Measurements from ENCODE around the gene NXN.

The NXN gene

DNA sequence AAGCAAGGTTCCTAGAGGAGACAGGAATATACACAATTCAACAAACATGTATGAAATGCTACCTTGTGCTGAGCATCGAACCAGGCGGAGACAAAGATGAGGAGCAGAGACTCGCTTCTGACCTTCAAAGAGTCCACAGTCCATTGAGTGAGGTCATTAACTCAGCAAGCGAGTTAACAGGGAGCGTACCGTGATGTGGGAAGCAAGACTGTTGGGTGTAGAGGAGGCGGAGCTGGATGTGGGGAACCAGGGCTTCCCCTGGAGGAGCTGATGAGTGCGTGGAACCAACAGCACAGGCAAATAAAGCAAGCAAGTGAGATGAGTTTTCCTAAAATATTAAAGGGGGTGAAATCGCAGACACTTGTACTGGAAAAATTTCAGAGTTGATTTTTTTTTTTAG, 65.0 kb downstream of the NXN start:
- TF ChIP-seq GATA3 (IDR thresholded peaks at IDR 0.05; ENCODE audit: low read depth, low read length) (no peak), GATA2 (IDR thresholded peaks at IDR 0.05; ENCODE audit: low read depth, low read length) (no peak)

GRCh38 chr17:913207-913606, 66.4 kb downstream of the NXN start:
- TF ChIP-seq GATA2 (IDR thresholded peaks at IDR 0.05; ENCODE audit: low read depth, low read length) (no peak), GATA3 (IDR thresholded peaks at IDR 0.05; ENCODE audit: low read depth, low read length) (no peak)

DNA sequence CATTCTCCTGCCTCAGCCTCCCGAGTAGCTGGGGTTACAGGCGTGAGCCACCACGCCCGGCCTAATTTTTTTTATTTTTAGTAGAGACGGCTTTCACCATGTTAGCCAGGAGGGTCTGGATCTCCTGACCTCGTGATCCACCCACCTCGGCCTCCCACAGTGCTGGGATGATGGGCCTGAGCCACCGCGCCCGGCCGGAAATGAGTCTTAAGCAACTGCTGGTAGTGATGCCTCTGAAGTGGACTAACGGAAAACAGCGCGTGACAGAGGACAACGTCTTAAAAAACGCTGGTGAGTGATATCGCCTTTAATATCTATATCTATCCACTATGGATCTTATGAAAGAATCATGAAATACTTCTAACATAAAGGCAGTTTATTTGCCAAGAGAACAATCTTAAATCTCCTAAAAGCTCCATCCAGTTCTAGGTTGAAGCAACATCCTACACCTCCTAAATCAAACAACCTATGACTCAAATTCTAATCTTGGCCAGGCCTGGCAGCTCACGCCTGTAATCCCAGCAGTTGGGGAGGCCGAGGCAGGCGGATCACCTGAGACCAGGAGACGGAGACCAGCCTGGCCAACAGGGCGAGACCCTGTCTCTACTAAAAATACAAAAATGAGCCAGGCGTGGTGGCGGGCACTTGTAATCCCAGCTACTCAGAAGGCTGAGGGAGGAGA, 69.8 kb downstream of the NXN start:
- TF ChIP-seq GATA2 (IDR thresholded peaks at IDR 0.05; ENCODE audit: low read depth, low read length) (no peak), GATA3 (IDR thresholded peaks at IDR 0.05; ENCODE audit: low read depth, low read length) (no peak)

DNA sequence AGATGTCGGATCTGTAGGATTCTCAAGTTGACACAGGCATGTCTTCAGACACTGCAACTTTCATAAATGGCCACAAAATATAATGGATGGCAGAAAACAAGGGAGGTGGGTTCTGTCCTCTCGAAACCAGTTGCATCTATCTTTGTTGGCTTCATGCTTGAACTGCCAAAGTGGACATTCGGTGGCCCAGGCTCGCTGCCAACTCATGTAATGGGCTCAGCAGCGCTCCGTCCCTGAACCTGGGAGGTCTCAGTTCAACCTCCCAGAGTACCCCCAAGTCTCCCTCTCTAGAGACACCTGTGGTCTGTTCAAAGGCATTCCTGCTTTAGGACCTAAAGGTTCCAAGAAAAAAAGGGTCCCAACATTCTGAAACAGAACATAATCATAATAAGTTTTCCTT, 71.9 kb downstream of the NXN start:
- TF ChIP-seq GATA2 (IDR thresholded peaks at IDR 0.05; ENCODE audit: low read depth, low read length) (no peak), GATA3 (IDR thresholded peaks at IDR 0.05; ENCODE audit: low read depth, low read length) (no peak)

GRCh38 chr17:903691-904481, 75.7 kb downstream of the NXN start:
- TF ChIP-seq GATA2 (IDR thresholded peaks at IDR 0.05; ENCODE audit: low read depth, low read length) (no peak), GATA3 (IDR thresholded peaks at IDR 0.05; ENCODE audit: low read depth, low read length) (no peak)

- no peak for TF ChIP-seq GATA3 (IDR thresholded peaks at IDR 0.05; ENCODE audit: low read depth, low read length)
Observed at GRCh38 chr17:902463-902862, 77.1 kb downstream of the NXN start.

GRCh38 chr17:901964-902363, 77.6 kb downstream of the NXN start:
- TF ChIP-seq GATA2 (IDR thresholded peaks at IDR 0.05; ENCODE audit: low read depth, low read length) (no peak), GATA3 (IDR thresholded peaks at IDR 0.05; ENCODE audit: low read depth, low read length) (no peak)

DNA sequence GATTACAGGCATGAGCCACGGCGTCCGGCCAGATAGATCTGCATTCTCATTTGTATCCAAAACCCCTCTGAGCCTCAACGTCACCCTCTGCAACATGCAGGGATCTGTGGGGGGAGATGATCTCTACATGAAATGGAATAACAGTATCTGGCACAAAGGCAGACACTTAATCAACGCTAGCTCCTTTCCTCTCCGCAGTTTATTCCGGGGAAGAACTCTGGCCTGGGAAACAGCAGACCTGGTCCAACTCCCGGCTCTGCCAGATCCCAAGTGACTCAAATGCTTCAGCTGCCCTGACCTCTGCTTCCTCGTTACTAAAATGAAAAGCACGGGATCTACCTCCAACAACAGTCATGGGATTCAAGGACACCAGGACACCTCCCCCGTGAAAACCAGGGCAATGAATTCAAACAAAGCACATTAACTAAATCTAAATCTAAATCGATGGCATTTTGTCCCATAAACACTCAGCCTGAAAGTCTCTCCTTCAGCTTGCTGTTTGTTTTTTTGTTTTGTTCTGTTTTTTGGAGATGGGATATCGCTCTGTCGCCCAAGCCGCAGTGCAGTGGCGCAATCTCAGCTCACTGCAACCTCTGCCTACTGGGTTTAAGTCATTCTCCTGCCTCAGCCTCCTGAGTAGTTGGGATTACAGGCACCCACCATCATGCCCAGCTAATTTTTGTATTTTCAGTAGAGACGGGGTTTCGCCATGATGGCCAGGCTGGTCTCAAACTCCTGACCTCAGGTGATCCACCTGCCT, 78.2 kb downstream of the NXN start:
- no peak for TF ChIP-seq GATA2 (IDR thresholded peaks at IDR 0.05; ENCODE audit: low read depth, low read length)
- no peak for TF ChIP-seq GATA3 (IDR thresholded peaks at IDR 0.05; ENCODE audit: low read depth, low read length)

- TF ChIP-seq GATA2 (IDR thresholded peaks at IDR 0.05; ENCODE audit: low read depth, low read length) (no peak), GATA3 (IDR thresholded peaks at IDR 0.05; ENCODE audit: low read depth, low read length) (no peak)
Observed at GRCh38 chr17:900336-900934, 79.1 kb downstream of the NXN start.

DNA sequence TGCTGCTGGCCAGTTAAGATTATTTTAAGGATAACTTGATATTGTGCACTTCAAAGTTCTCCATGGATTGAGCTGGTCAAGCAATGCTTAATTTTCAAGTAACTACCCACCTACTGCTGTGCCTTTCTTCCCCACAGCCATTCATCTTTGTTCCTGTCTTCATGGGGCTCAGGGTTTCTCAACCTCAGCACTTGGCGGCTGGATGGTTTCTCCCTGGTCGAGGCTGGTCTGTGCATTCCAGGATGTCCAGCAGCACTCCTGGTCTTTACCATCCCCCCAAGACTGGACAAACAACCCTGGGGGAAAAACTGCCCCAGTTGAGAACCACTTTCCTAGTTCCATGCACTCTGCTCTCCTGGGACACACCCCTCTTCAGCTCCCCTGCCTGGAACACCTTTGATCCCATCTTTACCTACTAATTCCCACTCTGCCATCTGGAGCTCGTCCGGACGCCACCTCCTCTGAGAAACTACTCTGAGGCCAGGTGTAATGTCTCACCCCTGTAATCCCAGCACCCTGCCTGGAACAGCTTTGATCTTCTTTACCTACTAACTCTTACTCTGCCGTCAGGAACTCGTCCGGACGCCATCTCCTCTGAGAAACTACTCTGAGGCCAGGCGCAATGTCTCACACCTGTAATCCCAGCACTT, 81.5 kb downstream of the NXN start:
- TF ChIP-seq GATA3 (IDR thresholded peaks at IDR 0.05; ENCODE audit: low read depth, low read length), result no peak

DNA sequence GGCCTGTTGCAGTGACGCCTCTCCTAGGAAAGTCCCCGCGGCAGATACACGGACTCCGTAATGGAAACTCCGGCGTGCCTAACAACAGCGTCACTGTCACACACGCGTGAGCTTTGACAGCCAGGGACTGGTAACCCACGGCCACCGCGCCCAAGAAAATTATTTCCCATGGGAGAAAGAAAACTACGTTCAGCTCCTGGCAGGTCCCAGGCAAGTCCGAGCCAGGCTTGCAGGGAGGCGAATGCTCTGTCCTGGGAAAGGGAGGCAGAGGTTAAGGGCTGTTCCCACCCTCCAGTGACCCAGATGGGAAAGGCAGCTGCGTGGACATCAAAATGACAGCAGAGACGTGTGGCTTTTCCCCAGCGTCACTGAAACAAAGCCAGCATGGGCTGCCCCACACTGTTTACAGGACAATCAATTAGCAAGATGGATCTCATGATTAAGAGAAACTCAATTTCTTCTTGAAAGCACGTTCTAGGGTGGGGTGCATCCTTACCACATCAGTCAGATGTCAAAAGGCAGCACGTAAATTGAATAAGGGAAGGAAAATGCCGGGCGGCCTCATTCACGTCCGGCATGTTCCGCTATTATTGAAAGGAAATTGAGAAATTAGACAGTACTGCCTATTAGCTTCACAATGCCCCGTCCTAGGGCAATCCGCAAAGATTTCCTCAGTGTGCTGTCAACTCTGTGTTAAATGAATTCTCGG, 82.5 kb downstream of the NXN start:
- TF ChIP-seq GATA2 (IDR thresholded peaks at IDR 0.05; ENCODE audit: low read depth, low read length) (no peak), GATA3 (IDR thresholded peaks at IDR 0.05; ENCODE audit: low read depth, low read length) (no peak)

DNA sequence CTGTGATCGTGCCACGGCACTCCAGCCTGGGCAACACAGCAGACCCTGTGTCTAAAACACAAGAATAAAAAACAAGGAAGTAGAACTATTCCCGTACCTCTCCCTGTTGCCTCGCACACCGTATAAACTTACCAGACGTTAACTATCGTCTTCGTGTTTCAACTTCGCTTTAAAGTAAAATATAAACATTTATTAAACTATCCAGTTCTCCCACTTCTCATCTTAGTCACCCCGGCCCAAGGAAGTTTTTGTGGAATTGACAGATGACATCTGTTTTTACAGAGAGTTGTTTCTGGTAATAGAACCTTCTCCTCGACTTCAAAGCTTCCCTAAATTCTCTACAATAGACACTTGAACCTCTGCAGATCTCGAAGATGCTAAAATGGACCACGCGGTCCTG, 83.1 kb downstream of the NXN start:
- TF ChIP-seq GATA3 (IDR thresholded peaks at IDR 0.05; ENCODE audit: low read depth, low read length) (no peak), GATA2 (IDR thresholded peaks at IDR 0.05; ENCODE audit: low read depth, low read length) (no peak)

DNA sequence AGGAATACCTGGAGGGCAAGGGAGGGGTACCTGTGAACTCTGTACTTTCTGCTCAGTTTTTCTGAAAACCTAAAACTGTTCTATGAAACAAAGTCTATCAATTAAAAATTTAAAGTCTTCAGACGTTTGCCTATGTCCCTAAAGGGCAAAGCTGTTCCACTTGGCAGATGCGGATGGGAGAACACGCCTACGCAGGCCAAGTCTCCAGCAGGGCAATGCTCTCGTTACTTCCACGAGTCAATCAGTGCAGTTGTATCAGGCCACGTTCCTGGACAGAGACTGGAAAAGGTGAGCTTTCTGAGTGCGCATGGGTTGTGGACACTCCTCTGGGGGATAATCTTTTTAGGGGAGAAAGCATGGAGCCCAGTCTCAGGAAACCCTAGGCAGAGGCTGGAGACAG, 86.6 kb downstream of the NXN start:
- TF ChIP-seq GATA2 (IDR thresholded peaks at IDR 0.05; ENCODE audit: low read depth, low read length) (no peak), GATA3 (IDR thresholded peaks at IDR 0.05; ENCODE audit: low read depth, low read length) (no peak)
